Renal cortex interstitium (tissue), 11 donors: ENCODE results near the gene TMEM106B. TPM values are rescaled to one million over a fixed set of nuclear protein-coding genes. Genes with fewer than 3 reads are reported as not detected.
"Not testable (repeated sequence)": the region's sequence is repeated elsewhere in the genome, so short reads cannot be mapped to it uniquely, and the experiment has no call there.

Experiments
- DNase-seq, 11 donors: peaks; one replicate each; pipeline ENCODE4 v3.0.0-alpha.2; 2013; ENCODE audit warnings: low read depth in 9 of 11, low spot score in 4 of 11; ENCODE audit errors: extremely low read depth in 1 of 11
- polyA plus RNA-seq, 3 donors: library from polyadenylated mRNA; unstranded; fragments of 120-200 nt; gene quantifications; one replicate each; pipeline ENCODE4 v1.2.1, GENCODE V29; 2013; ENCODE audit not compliant: insufficient read length in 3 of 3

Gene TMEM106B
- polyA plus RNA-seq, 3 donors: 84.6 to 102 (median 101) TPM

- no peak for DNase-seq
Observed at GRCh38 chr7:12217311-12217710, 6.2 kb downstream of the TMEM106B start.

GRCh38 chr7:12220389-12221046 lies 9.4 kb downstream of the TMEM106B start:
- no peak for DNase-seq

- no peak for DNase-seq
Observed at GRCh38 chr7:12221414-12221813, 10.3 kb downstream of the TMEM106B start.

GRCh38 chr7:12222889-12223579 lies 11.9 kb downstream of the TMEM106B start:
- DNase-seq: no peak

GRCh38 chr7:12225017-12225416 lies 13.9 kb downstream of the TMEM106B start:
- not testable (repeated sequence) for DNase-seq

- peak in 3 of 11 donors; percentile 7 to 29 (median 11) for DNase-seq
Observed at GRCh38 chr7:12226756-12227155, 15.7 kb downstream of the TMEM106B start.

GRCh38 chr7:12228024-12228423 lies 16.9 kb downstream of the TMEM106B start:
- no peak for DNase-seq

- no peak for DNase-seq
Observed at GRCh38 chr7:12229046-12229445, 18.0 kb downstream of the TMEM106B start.

GRCh38 chr7:12231097-12231496 lies 20.0 kb downstream of the TMEM106B start:
- no peak for DNase-seq

GRCh38 chr7:12233175-12233574 lies 22.1 kb downstream of the TMEM106B start:
- DNase-seq: no peak

- DNase-seq: no peak
Observed at GRCh38 chr7:12234334-12234865, 23.3 kb downstream of the TMEM106B start.

GRCh38 chr7:12235970-12236369 lies 24.9 kb downstream of the TMEM106B start:
- no peak for DNase-seq

- no peak for DNase-seq
Observed at GRCh38 chr7:12237007-12237406, 25.9 kb downstream of the TMEM106B start.

- no peak for DNase-seq
Observed at GRCh38 chr7:12239806-12240205, 28.7 kb downstream of the TMEM106B start.

GRCh38 chr7:12244129-12244528 lies 33.0 kb downstream of the TMEM106B start:
- DNase-seq: no peak

GRCh38 chr7:12244694-12245093 lies 33.6 kb downstream of the TMEM106B start:
- DNase-seq: no peak

- no peak for DNase-seq
Observed at GRCh38 chr7:12249706-12250105, 38.6 kb downstream of the TMEM106B start.

- DNase-seq: no peak
Observed at GRCh38 chr7:12250232-12250631, 39.1 kb downstream of the TMEM106B start.

GRCh38 chr7:12256090-12256489 lies 45.0 kb downstream of the TMEM106B start:
- DNase-seq: no peak

- DNase-seq: peak in 1 of 11 donors; percentile 6
Observed at GRCh38 chr7:12257582-12257981, 46.5 kb downstream of the TMEM106B start.

- DNase-seq: no peak
Observed at GRCh38 chr7:12258074-12258473, 47.0 kb downstream of the TMEM106B start.
